Adrenal gland (tissue), 12 donors: ENCODE data around the gene RAPGEF4. TPM values are rescaled to one million over a fixed set of nuclear protein-coding genes. Genes with fewer than 3 reads are reported as not detected.
A peak's percentile ranks its signal among the peaks of the same experiment; 100 is the strongest.

Source experiments
- DNase-seq, 7 donors: peaks; one replicate each; pipeline ENCODE4 v3.0.0-alpha.2; 2019 to 2020
- H3K27ac ChIP-seq, 5 donors: fragments of 200-600 bp; sonication (generic) in 4 of 5; 1 replicate in 3 of 5; 2 replicates in 2 of 5; pipeline versions ENCODE4 v1.5.1 to v1.8.0; 2016 to 2020; ENCODE audit warnings: mild to moderate bottlenecking in 1 of 5
- H3K27me3 ChIP-seq: fragments of 200-600 bp; 2 replicates; pipeline ENCODE4 v1.8.0; 2021
- H3K36me3 ChIP-seq, 2 donors: fragments of 200-600 bp; replicated peaks in 1 of 2; 1 replicate in 1 of 2; 2 replicates in 1 of 2; pipeline versions ENCODE4 v1.5.1 to v1.8.0; 2018 to 2022
- H3K4me1 ChIP-seq, 2 donors: fragments of 200-600 bp; replicated peaks in 1 of 2; 1 replicate in 1 of 2; 2 replicates in 1 of 2; pipeline versions ENCODE4 v1.5.1 to v1.8.0; 2018 to 2021
- H3K4me3 ChIP-seq, 4 donors: fragments of 200-600 bp; sonication (generic) in 3 of 4; one replicate each; pipeline ENCODE4 v1.5.1; 2016 to 2018
- H3K9me3 ChIP-seq, 3 donors: fragments of 200-600 bp; sonication (generic) in 1 of 3; replicated peaks in 1 of 3; 1 replicate in 2 of 3; 2 replicates in 1 of 3; pipeline versions ENCODE4 v1.5.1 to v1.8.0; 2016 to 2021
- CTCF ChIP-seq, 6 experiments: fragments of 450-650 bp in 4 of 6; fragments of 200-600 bp in 2 of 6; sonication (generic) in 1 of 6; IDR thresholded peaks; 1 replicate in 5 of 6; 2 replicates in 1 of 6; pipeline versions ENCODE4 v1.5.1 to v1.8.0; 2016 to 2021; ENCODE audit warnings: antibody characterized with exemption in 6 of 6, mild to moderate bottlenecking in 2 of 6, moderate library complexity in 1 of 6
- POLR2A ChIP-seq, 2 donors: fragments of 450-650 bp; IDR thresholded peaks; one replicate each; pipeline ENCODE4 v1.6.1; 2017; ENCODE audit warnings: antibody characterized with exemption in 2 of 2, mild to moderate bottlenecking in 2 of 2, moderate library complexity in 1 of 2
- WGBS, 4 donors: extraction: QIAGEN DNeasy Blood & Tissue Kit in 2 of 4; methylation state at CpG; one replicate each; pipeline versions ENCODE4 v1.1.5 to v1.1.7; 2013 to 2017; 5-methylcytosine and 5-hydroxymethylcytosine counted together
- intact Hi-C, 2 donors: fragments of 100-400 bp; cut with DNase I; formaldehyde crosslinking; loops; one replicate each; pipeline versions ENCODE4 v1.14.1 to v1.15.0; 2022 to 2023
- polyA plus RNA-seq, 3 donors: library from polyadenylated mRNA; stranded (reverse); fragments of 200-250 nt in 2 of 3; fragments of 350-450 nt in 1 of 3; fragmentation: Illumina TruSeq in 1 of 3; extraction: RNeasy Lipid Tissue Mini Kit (QIAGEN cat#74804) in 1 of 3; gene quantifications; one replicate each; pipeline ENCODE4 v1.2.3, GENCODE V29; 2013 to 2014
- total RNA-seq, 9 donors: library from RNA; depleted of rRNA in 4 of 9; stranded (reverse); fragments of >200 nt in 4 of 9; fragments of 120-200 nt in 1 of 9; fragmentation: NEBNext Ultra II Directional in 1 of 9; extraction: Animal tissue kit (Norgen Biotek cat#: 25700) in 1 of 9; gene quantifications; one replicate each; pipeline versions ENCODE4 v1.1.0 to v1.2.4, GENCODE V29; 2013 to 2023
- donor health status: healthy with polysubstance abuse.
- donor health status: Bipolar disorder and iron deficiency.
- donor health status: DM: yes; HTN: yes; CAD: no.
- donor health status: DM: no; HTN: no; CAD: no.
- donor health status: DM: no; HTN: no; CAD: no.
- donor health status: DM: yes; HTN: yes; CAD: no.

Gene RAPGEF4
- total and polyA plus RNA-seq, 12 donors = 24.8 to 288 (median 101) TPM

DNA sequence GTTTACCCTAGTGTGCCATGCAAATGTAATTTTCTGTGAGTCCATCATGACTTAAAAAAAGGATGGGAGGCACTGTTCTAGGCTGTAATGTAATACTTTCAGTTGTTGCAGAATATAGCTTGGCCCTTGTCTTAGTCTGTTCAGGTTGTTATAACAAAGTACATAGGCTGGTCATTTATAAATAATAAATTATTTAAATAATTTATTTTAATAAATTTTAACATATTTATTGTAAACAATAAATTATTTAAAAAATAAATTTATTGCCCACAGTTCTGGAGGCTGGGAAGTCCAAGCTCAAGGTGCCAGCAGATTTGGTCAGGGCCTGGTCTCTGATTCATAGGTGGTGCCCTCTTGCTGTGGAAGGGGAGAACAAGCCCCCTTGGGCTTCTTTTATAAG, 35.2 kb downstream of the RAPGEF4 start:
- intact Hi-C loops = no loop called here
- DNase-seq = no peak
- no peaks in the 10 kb centered on the region for H3K4me1 ChIP-seq
- H3K27ac ChIP-seq = no peak overlapping the region
- TF ChIP-seq CTCF (IDR thresholded peaks at IDR 0.05) (no peak), POLR2A (IDR thresholded peaks at IDR 0.05) (no peak)
- no peak overlapping the region for H3K4me3 ChIP-seq
- H3K9me3 ChIP-seq = no peaks in the 10 kb centered on the region
- no peaks in the 10 kb centered on the region for H3K36me3 ChIP-seq
- H3K27me3 ChIP-seq = no peaks in the 10 kb centered on the region

DNA sequence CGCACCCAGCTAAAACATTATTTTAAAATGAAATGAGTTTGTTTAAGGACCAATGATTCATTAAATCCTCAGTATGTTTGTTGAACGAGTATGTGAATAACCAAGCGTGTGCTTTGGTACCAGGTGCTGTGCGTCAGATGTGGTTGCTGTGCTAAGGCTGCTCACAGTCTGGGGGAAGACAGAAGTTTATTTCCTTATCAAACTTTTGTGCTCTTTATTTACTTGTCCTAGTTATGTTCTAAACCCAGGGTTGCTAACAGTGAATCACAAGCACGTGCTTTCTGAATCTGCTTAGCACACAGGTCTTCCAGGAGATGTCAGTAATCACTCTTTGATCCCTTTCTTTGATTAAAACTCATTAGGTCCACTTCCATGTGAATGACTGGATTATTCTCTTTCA, 37.0 kb downstream of the RAPGEF4 start:
- Histone ChIP-seq H3K36me3 (no peaks in the 10 kb centered on the region), H3K27ac (no peak overlapping the region), H3K4me1 (no peaks in the 10 kb centered on the region), H3K4me3 (no peak overlapping the region), H3K9me3 (no peaks in the 10 kb centered on the region), H3K27me3 (no peaks in the 10 kb centered on the region)
- 75 to 88% (median 81%) methylated on average over 5 of the region's 5 CpGs for WGBS, 4 donors
- peak in 2 of 7 donors; percentile 15 to 18 for DNase-seq
- intact Hi-C loops = no loop called here
- no peak for TF ChIP-seq CTCF (IDR thresholded peaks at IDR 0.05)
- no peak for TF ChIP-seq POLR2A (IDR thresholded peaks at IDR 0.05)

GRCh38 chr2:172774302-172774701, 38.7 kb downstream of the RAPGEF4 start:
- intact Hi-C loops = no loop called here
- no peak for TF ChIP-seq POLR2A (IDR thresholded peaks at IDR 0.05)
- no peak for TF ChIP-seq CTCF (IDR thresholded peaks at IDR 0.05)

DNA sequence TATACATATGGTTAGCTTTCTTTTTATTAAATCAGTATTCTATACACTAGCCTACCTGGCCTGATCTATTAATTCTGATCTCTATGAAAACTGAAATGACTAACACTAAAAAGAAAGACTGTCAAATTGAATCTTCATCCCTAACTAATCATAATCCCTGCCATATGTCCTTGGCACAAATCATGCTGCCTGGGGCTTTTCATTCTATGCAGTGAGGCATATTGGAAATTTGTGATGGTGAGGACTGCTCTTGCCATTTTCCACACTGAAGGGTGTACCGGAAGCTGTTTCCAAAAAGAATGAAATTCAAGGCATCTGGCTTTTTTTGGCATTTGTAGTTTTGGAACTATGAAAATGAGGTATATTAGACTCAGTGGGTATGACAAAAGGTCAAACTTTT, 39.7 kb downstream of the RAPGEF4 start:
- TF ChIP-seq POLR2A (IDR thresholded peaks at IDR 0.05) (no peak), CTCF (IDR thresholded peaks at IDR 0.05) (no peak)
- DNase-seq = no peak
- WGBS, 4 donors = 88 to 100% (median 90%) methylated on average over 1 of the region's 1 CpG
- Histone ChIP-seq H3K36me3 (no peaks in the 10 kb centered on the region), H3K4me3 (no peak overlapping the region), H3K27ac (no peak overlapping the region), H3K27me3 (no peaks in the 10 kb centered on the region), H3K9me3 (no peaks in the 10 kb centered on the region), H3K4me1 (no peaks in the 10 kb centered on the region)
- intact Hi-C loops = no loop called here

More at GRCh38 chr2:172774302-172774701, 38.7 kb downstream of the RAPGEF4 start:
- DNase-seq = no peak
- Histone ChIP-seq H3K4me3 (no peak overlapping the region), H3K9me3 (no peaks in the 10 kb centered on the region), H3K27me3 (no peaks in the 10 kb centered on the region), H3K4me1 (no peaks in the 10 kb centered on the region), H3K36me3 (no peaks in the 10 kb centered on the region), H3K27ac (no peak overlapping the region)
